ENCODE measurements around the gene SLC35B2. TPM values are rescaled to one million over a fixed set of nuclear protein-coding genes. Genes with fewer than 3 reads are reported as not detected.

SLC35B2 gene
- total RNA-seq, 3 donors from 2014 or later: 32.8 to 50.5 (median 38.1) TPM

GRCh38 chr6:44227148-44227793 lies 30.1 kb downstream of the SLC35B2 start:
- TF ChIP-seq CTCF (IDR thresholded peaks at IDR 0.05) (no peak), POLR2AphosphoS5 (IDR thresholded peaks at IDR 0.05) (no peak), POLR2A (IDR thresholded peaks at IDR 0.05) (no peak)
- Histone ChIP-seq H3K9me3 (no peaks in the 10 kb centered on the region), H3K27me3 (no peaks in the 10 kb centered on the region), H3K4me1 (peaks cover 8 to 39% of the 10 kb centered on the region in 2 donors), H3K4me3 (peak overlapping the region; percentile 7 to 43 (median 20)), H3K36me3 (no peaks in the 10 kb centered on the region), H3K27ac (peak overlapping the region; percentile 98 to 99)
- intact Hi-C loops (cut with DNase I; ENCODE audit: low total_unique reads): no loop called here
- no peak for DNase-seq (ENCODE audit: low spot score in 2 of 2)

GRCh38 chr6:44226368-44227147 lies 30.8 kb downstream of the SLC35B2 start:
- H3K36me3 ChIP-seq: no peaks in the 10 kb centered on the region
- no peaks in the 10 kb centered on the region for H3K27me3 ChIP-seq
- TF ChIP-seq CTCF (IDR thresholded peaks at IDR 0.05): no peak
- no peak for TF ChIP-seq POLR2AphosphoS5 (IDR thresholded peaks at IDR 0.05)
- no peak for TF ChIP-seq POLR2A (IDR thresholded peaks at IDR 0.05)
- peak overlapping the region; percentile 98 to 99 for H3K27ac ChIP-seq
- DNase-seq (ENCODE audit: low spot score in 2 of 2): no peak
- H3K4me1 ChIP-seq: peaks cover 12 to 46% of the 10 kb centered on the region in 2 donors
- intact Hi-C loops (cut with DNase I; ENCODE audit: low total_unique reads): no loop called here
- peak overlapping the region; percentile 7 to 43 (median 20) for H3K4me3 ChIP-seq
- no peaks in the 10 kb centered on the region for H3K9me3 ChIP-seq

GRCh38 chr6:44225579-44226325 lies 31.6 kb downstream of the SLC35B2 start:
- no peak for TF ChIP-seq CTCF (IDR thresholded peaks at IDR 0.05)
- Histone ChIP-seq H3K4me3 (peak overlapping the region in 1 of 3 donors; percentile 43), H3K9me3 (no peaks in the 10 kb centered on the region), H3K27ac (peak overlapping the region; percentile 98 to 99), H3K36me3 (no peaks in the 10 kb centered on the region), H3K4me1 (peaks cover 14 to 50% of the 10 kb centered on the region in 2 donors), H3K27me3 (no peaks in the 10 kb centered on the region)
- intact Hi-C loops (cut with DNase I; ENCODE audit: low total_unique reads): no loop called here
- no peak for DNase-seq (ENCODE audit: low spot score in 2 of 2)

GRCh38 chr6:44224965-44225305 lies 32.4 kb downstream of the SLC35B2 start:
- Histone ChIP-seq H3K4me3 (peak overlapping the region in 2 of 3 donors; percentile 75 to 81), H3K36me3 (no peaks in the 10 kb centered on the region), H3K27me3 (no peaks in the 10 kb centered on the region), H3K27ac (peak overlapping the region; percentile 98 to 99), H3K4me1 (peaks cover 14 to 50% of the 10 kb centered on the region in 2 donors), H3K9me3 (no peaks in the 10 kb centered on the region)
- TF ChIP-seq POLR2A (IDR thresholded peaks at IDR 0.05) (no peak), CTCF (IDR thresholded peaks at IDR 0.05) (no peak), POLR2AphosphoS5 (IDR thresholded peaks at IDR 0.05) (no peak)
- DNase-seq (ENCODE audit: low spot score in 2 of 2): no peak
- intact Hi-C loops (cut with DNase I; ENCODE audit: low total_unique reads): no loop called here

Measured in breast epithelium (tissue), 4 donors.